HCT116 (cell line): ENCODE data around the gene ACTN1. TPM values are rescaled to one million over a fixed set of nuclear protein-coding genes. Genes with fewer than 3 reads are reported as not detected.

Experiments used
- ATAC-seq: fragments of 200-7000 bp; cut with Tn5 transposase; 2 replicates; pipeline ENCODE4 v1.9.1; 2020; ENCODE audit warnings: mild to moderate bottlenecking, moderate library complexity
- BruUV-seq: library from RNA; stranded (reverse); fragments of 400-500 nt; replicated peaks from 2 replicates; lab custom pipeline; 2021; lab: Mats Ljungman, UMichigan
- CTCF ChIA-PET: fragments of 300-600 bp; sonication (Branson Sonifier 250); formaldehyde crosslinking; loops from one replicate; lab custom pipeline; 2021; ENCODE audit warnings: antibody characterized with exemption; lab: Charles Lee
- POLR2A ChIA-PET: fragments of 300-600, 350-600 bp; sonication (Branson Sonifier 250); formaldehyde crosslinking; loops from one replicate; lab custom pipeline; 2021; ENCODE audit warnings: antibody characterized with exemption; lab: Charles Lee
- RAD21 ChIA-PET, 2 experiments: fragments of 300-600 bp; sonication (Branson Sonifier 250); formaldehyde crosslinking; loops; one replicate each; lab custom pipeline; 2023; ENCODE audit warnings: low total read pairs in 2 of 2; ENCODE audit not compliant: uncharacterized antibody in 2 of 2, unreplicated experiment in 2 of 2, low non-redundant PET in 1 of 2; lab: Charles Lee
- DNase-seq: peaks from one replicate; pipeline ENCODE4 v3.0.0-alpha.2; 2010; ENCODE audit warnings: low read depth, low spot score
- H2AFZ ChIP-seq: fragments of 200-600 bp; shearing (Covaris generic), sonication (generic); 2 replicates; pipeline ENCODE4 v1.6.1; 2017; ENCODE audit warnings: low read depth, mixed run types, mixed read lengths, antibody characterized with exemption, low read length; ENCODE audit not compliant: poor library complexity, severe bottlenecking
- H3K27ac ChIP-seq: 2 replicates; pipeline ENCODE4 v1.5.1; 2012; ENCODE audit warnings: low read depth, low read length
- H3K27me3 ChIP-seq: fragments of 200-600 bp; sonication (generic); 2 replicates; pipeline ENCODE4 v1.6.1; 2016; ENCODE audit warnings: mixed run types, low read length, mixed read lengths; ENCODE audit not compliant: insufficient read depth
- H3K36me3 ChIP-seq, 2 experiments: fragments of 200-500 bp in 1 of 2; fragments of 200-600 bp in 1 of 2; sonication (Bioruptor generic) in 1 of 2; sonication (generic) in 1 of 2; 2 replicates each; pipeline versions ENCODE4 v1.5.1 to v1.6.1; 2014 to 2016; ENCODE audit warnings: low read length in 2 of 2, inconsistent platforms in 1 of 2, mixed read lengths in 1 of 2, mixed run types in 1 of 2; ENCODE audit not compliant: insufficient read depth in 2 of 2, control insufficient read depth in 1 of 2
- H3K4me1 ChIP-seq, 2 experiments: fragments of 200-600 bp in 1 of 2; sonication (generic) in 1 of 2; 2 replicates each; pipeline versions ENCODE4 v1.5.1 to v1.6.1; 2012 to 2017; ENCODE audit warnings: low read length in 2 of 2, inconsistent platforms in 1 of 2, mild to moderate bottlenecking in 1 of 2, mixed read lengths in 1 of 2, mixed run types in 1 of 2, moderate library complexity in 1 of 2; ENCODE audit not compliant: insufficient read depth in 2 of 2, control insufficient read depth in 1 of 2
- H3K4me2 ChIP-seq: fragments of 200-600 bp; sonication (generic); 2 replicates; pipeline ENCODE4 v1.6.1; 2017; ENCODE audit warnings: mixed run types, low read length, mixed read lengths
- H3K4me3 ChIP-seq, 2 experiments: fragments of 200-600 bp in 1 of 2; sonication (generic) in 1 of 2; replicated peaks in 1 of 2; 2 replicates each; pipeline ENCODE4 v1.5.1; 2011 to 2016; ENCODE audit warnings: low read length in 2 of 2, control low read depth in 1 of 2, low read depth in 1 of 2, mild to moderate bottlenecking in 1 of 2, mixed read lengths in 1 of 2, mixed run types in 1 of 2
- H3K79me2 ChIP-seq: fragments of 200-600 bp; sonication (generic); 2 replicates; pipeline ENCODE4 v1.6.1; 2017; ENCODE audit warnings: mild to moderate bottlenecking, mixed run types, low read length, moderate library complexity, mixed read lengths; ENCODE audit not compliant: insufficient read depth
- H3K9ac ChIP-seq: fragments of 200-600 bp; sonication (generic); 2 replicates; pipeline ENCODE4 v1.6.1; 2016; ENCODE audit warnings: low read length, mixed read lengths
- H3K9me2 ChIP-seq: fragments of 200-600 bp; sonication (generic), shearing (Covaris generic); 2 replicates; pipeline ENCODE4 v1.6.1; 2017; ENCODE audit warnings: mixed run types, mild to moderate bottlenecking, moderate library complexity; ENCODE audit not compliant: insufficient read depth
- H3K9me3 ChIP-seq, 2 experiments: fragments of 200-500 bp in 1 of 2; fragments of 200-600 bp in 1 of 2; sonication (Bioruptor generic) in 1 of 2; sonication (generic) in 1 of 2; 2 replicates each; pipeline ENCODE4 v1.6.1; 2014 to 2017; ENCODE audit warnings: low read length in 2 of 2, mixed read lengths in 2 of 2, inconsistent platforms in 1 of 2, low read depth in 1 of 2, mild to moderate bottlenecking in 1 of 2, mixed run types in 1 of 2, moderate library complexity in 1 of 2; ENCODE audit not compliant: control insufficient read depth in 1 of 2, insufficient read depth in 1 of 2
- H4K20me1 ChIP-seq: fragments of 200-600 bp; sonication (generic), shearing (Covaris generic); 2 replicates; pipeline ENCODE4 v1.6.1; 2017; ENCODE audit warnings: mixed run types, mild to moderate bottlenecking, moderate library complexity; ENCODE audit not compliant: insufficient read depth
- ATF3 ChIP-seq: IDR thresholded peaks from 2 replicates; pipeline ENCODE4 v1.6.1; 2012
- CBX3 ChIP-seq: IDR thresholded peaks from 2 replicates; pipeline ENCODE4 v1.6.1; 2012; ENCODE audit warnings: low read depth
- CEBPB ChIP-seq: IDR thresholded peaks from 2 replicates; pipeline ENCODE4 v1.6.1; 2012; ENCODE audit warnings: low read depth
- CTCF ChIP-seq, 3 experiments: fragments of 200-600 bp in 1 of 3; sonication (generic) in 1 of 3; IDR thresholded peaks in 2 of 3; conservative IDR thresholded peaks in 1 of 3; 2 replicates each; pipeline ENCODE4 v1.5.1; 2012 to 2017; ENCODE audit warnings: low read depth in 2 of 3, low read length in 2 of 3, antibody characterized with exemption in 1 of 3, borderline replicate concordance in 1 of 3, control low read depth in 1 of 3, mild to moderate bottlenecking in 1 of 3, mixed read lengths in 1 of 3, mixed run types in 1 of 3, moderate library complexity in 1 of 3; ENCODE audit not compliant: insufficient read depth in 1 of 3
- ELF1 ChIP-seq: IDR thresholded peaks from 2 replicates; pipeline ENCODE4 v1.6.1; 2012; ENCODE audit warnings: low read depth, borderline replicate concordance
- EZH2 ChIP-seq: fragments of 200-600 bp; sonication (generic); IDR thresholded peaks from 2 replicates; pipeline ENCODE4 v1.6.1; 2017; ENCODE audit warnings: antibody characterized with exemption, mixed run types
- EZH2phosphoT487 ChIP-seq: fragments of 200-600 bp; IDR thresholded peaks from 2 replicates; pipeline ENCODE4 v1.6.1; 2018; ENCODE audit warnings: antibody characterized with exemption, borderline replicate concordance
- MAX ChIP-seq: IDR thresholded peaks from 2 replicates; pipeline ENCODE4 v1.6.1; 2012
- POLR2AphosphoS5 ChIP-seq: IDR thresholded peaks from 2 replicates; pipeline ENCODE4 v1.6.1; 2011; ENCODE audit warnings: mild to moderate bottlenecking, low read depth, low read length, moderate library complexity
- RAD21 ChIP-seq: IDR thresholded peaks from 2 replicates; pipeline ENCODE4 v1.6.1; 2012; ENCODE audit warnings: low read depth, mild to moderate bottlenecking
- REST ChIP-seq: IDR thresholded peaks from 2 replicates; pipeline ENCODE4 v1.6.1; 2012; ENCODE audit warnings: low read depth
- SP1 ChIP-seq: IDR thresholded peaks from 2 replicates; pipeline ENCODE4 v1.6.1; 2012; ENCODE audit warnings: low read depth
- SRF ChIP-seq: IDR thresholded peaks from 2 replicates; pipeline ENCODE4 v1.6.1; 2012; ENCODE audit warnings: low read depth
- TCF7L2 ChIP-seq: IDR thresholded peaks from 2 replicates; pipeline ENCODE4 v1.7.0; 2011; ENCODE audit warnings: borderline replicate concordance, inconsistent platforms; ENCODE audit not compliant: insufficient read depth, insufficient read length; ENCODE audit errors: extremely low read depth
- YY1 ChIP-seq: IDR thresholded peaks from 2 replicates; pipeline ENCODE4 v1.6.1; 2011; ENCODE audit warnings: low read length, low read depth, moderate library complexity, mild to moderate bottlenecking; ENCODE audit not compliant: insufficient replicate concordance; ENCODE audit errors: extremely low read depth
- ZBTB33 ChIP-seq: IDR thresholded peaks from 2 replicates; pipeline ENCODE4 v1.6.1; 2011; ENCODE audit warnings: mild to moderate bottlenecking, low read length, moderate library complexity; ENCODE audit not compliant: insufficient replicate concordance; ENCODE audit errors: extremely low read depth
- ZNF274 ChIP-seq: fragments of 200-500 bp; sonication (Bioruptor generic); IDR thresholded peaks from 2 replicates; pipeline ENCODE4 v1.6.1; 2014; ENCODE audit warnings: mild to moderate bottlenecking, low read depth, low read length, inconsistent platforms
- intact Hi-C: fragments of 100-400 bp; cut with micrococcal nuclease; formaldehyde crosslinking; loops from 2 replicates; pipeline ENCODE4 v1.10.0; 2022
- total RNA-seq: library from RNA; stranded (reverse); gene quantifications from one replicate; pipeline ENCODE4 v1.2.1, GENCODE V29; 2021; ENCODE audit not compliant: unreplicated experiment

Gene ACTN1
- total RNA-seq, 1 experiment from 2014 or later, result 123 TPM

GRCh38 chr14:68840454-68840853, 138.6 kb downstream of the ACTN1 start:
- H2AFZ ChIP-seq, result no peak overlapping the region
- CTCF ChIA-PET, result no interaction called here

More at GRCh38 chr14:68840454-68840853, 138.6 kb downstream of the ACTN1 start:
- Histone ChIP-seq H3K9me2 (no peaks in the 10 kb centered on the region), H3K27ac (no peak overlapping the region), H3K4me1 (peaks cover 6 to 9% of the 10 kb centered on the region in 2 experiments), H3K4me2 (no peak overlapping the region), H4K20me1 (no peaks in the 10 kb centered on the region), H3K79me2 (no peaks in the 10 kb centered on the region), H3K9me3 (no peaks in the 10 kb centered on the region), H3K9ac (no peak overlapping the region), H3K27me3 (no peaks in the 10 kb centered on the region), H3K4me3 (no peak overlapping the region), H3K36me3 (no peaks in the 10 kb centered on the region)
- ChIA-PET RAD21 (no interaction called here), POLR2A (interaction anchor here (0.7 kb wide), 1 partner anchor 47 kb away, joined by 3 read pairs; the partner anchor contains the start of gene ZFP36L1)
- no TSS peak for BruUV-seq
- DNase-seq, result no peak
- intact Hi-C loops, result loop anchor here (10.0 kb wide), 1 partner anchor 1006 kb away; no protein-coding TSS in a partner anchor
- ATAC-seq, result no peak
- no peak for TF ChIP-seq YY1
- no peak for TF ChIP-seq SRF
- no peak for TF ChIP-seq CBX3
- no peak for TF ChIP-seq RAD21
- no peak for TF ChIP-seq EZH2
- no peak for TF ChIP-seq ELF1
- TF ChIP-seq REST, result no peak
- TF ChIP-seq POLR2AphosphoS5, result no peak
- no peak for TF ChIP-seq ZNF274
- TF ChIP-seq EZH2phosphoT487, result no peak
- no peak for TF ChIP-seq ZBTB33
- TF ChIP-seq TCF7L2, result no peak
- no peak for TF ChIP-seq ATF3
- no peak for TF ChIP-seq CTCF (IDR thresholded peaks at IDR 0.05 in 2 of 3, conservative IDR thresholded peaks at IDR 0.05 in 1 of 3; ENCODE audit: borderline replicate concordance in 1 of 3, insufficient read depth in 1 of 3, low read depth in 2 of 3, low read length in 2 of 3)
- no peak for TF ChIP-seq MAX
- TF ChIP-seq SP1, result no peak
- TF ChIP-seq CEBPB, result no peak
